NCI-H187 treated with DMSO at 0.1 percent for 48 hours (cell line): ENCODE measurements around the gene SAMM50.

Experiments used
- DNase-seq: peaks from one replicate; lab custom pipeline; 2025; lab: John Stamatoyannopoulos, UW

Gene SAMM50

DNA sequence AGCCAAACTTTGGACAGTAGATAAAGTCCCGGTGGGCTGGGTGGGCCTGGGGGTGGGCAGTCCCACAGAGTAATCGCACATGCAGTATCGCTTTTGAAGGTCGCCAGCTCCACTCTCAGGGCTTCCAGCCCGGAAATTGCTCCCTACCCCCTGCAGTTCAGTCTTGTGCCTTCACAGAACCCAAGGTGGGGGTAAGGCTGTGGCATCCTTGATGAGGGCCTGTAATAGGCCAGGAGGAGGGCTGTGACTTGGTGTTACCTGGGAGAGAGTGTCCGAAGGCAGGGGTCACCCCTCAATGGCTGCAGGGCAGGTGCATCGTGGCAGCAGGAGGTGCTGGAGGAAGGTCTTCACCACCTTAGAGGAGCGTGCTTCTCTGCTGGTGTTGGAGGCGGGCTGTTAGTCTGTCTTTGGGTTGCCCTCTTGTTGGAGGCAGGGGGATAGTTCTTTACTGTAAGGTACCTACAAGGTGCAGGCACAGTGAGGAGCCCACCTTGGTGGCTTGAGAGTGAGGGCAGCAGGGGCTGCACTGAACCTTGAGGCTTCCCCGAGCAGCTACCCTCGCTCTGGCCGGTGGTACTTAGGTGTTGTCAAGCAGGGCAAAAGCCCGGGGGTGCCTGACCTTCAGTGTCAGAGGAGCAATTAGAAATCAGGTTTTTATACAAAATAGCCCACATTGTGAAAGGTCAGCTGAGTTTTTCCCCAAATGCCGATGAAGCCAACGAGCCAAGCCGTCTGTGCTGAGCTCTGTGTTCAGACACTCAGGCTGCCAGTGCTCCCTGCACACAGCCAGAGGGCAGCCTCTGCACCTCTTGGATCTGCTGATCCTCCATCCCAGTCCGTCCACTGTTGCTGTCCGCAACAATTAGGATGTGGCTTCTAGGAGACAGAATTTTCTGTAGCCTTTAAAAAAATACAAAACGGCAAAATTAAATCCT, 21.9 kb downstream of the SAMM50 start:
- DNase-seq = no peak

DNA sequence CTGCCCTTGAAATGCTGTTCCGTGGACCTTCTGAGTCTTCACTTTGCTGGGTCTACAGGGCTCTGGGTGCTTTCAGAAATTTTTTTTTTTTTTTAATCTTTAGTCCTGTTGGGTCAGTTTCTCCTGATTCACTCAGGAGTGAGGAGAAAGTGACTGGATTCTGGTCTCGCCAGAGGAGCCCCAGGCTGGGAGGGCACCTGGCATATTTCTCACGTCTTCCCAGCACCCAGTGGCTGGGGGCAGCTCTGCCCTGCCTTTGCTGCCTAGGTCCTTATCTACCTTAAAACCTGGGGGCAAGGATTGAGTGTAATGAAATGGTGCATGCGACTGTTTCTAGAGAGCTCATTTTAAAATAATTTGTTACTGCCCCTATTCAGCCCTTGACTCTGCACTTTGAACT, 23.3 kb downstream of the SAMM50 start:
- no peak for DNase-seq

DNA sequence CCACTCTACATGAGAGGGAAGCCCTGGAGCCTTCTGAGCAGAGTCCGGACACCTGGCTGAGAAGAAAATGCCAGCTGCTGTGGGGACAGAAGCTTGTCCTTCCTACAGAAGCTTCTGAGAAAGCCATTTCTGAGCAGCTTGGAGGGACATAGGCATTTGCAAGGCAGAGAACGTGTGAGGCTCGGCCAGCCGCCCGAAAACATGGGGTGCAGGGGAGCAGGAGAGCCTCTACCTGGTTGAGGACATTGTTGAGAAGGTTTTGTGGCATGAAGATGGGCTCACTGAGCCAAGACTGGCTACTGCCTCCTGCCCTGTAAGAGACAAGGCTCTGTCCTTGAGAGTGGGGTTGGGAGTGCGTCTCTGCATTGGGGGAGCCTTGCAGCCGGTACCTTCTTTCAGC, 25.3 kb downstream of the SAMM50 start:
- no peak for DNase-seq

DNA sequence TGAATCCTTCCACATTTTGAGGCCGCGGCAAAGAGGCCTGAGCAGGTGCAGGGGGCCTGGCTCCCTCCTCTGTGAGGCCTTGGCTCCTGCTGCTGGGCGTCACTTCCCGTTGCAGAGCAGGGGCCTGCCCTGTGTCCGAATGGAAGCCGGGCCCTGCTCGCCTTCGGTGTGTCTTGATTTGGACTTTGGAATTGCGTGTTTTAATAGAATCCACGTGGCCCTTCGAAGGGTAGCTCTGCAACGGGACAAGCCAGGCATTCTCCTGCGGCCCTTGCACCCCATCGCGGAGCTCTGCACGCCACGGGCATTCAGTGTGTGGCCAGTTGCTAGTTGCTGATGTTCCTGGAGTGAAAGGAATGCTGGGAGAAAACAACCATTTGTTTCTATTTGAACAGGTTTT, 25.8 kb downstream of the SAMM50 start:
- DNase-seq = no peak

DNA sequence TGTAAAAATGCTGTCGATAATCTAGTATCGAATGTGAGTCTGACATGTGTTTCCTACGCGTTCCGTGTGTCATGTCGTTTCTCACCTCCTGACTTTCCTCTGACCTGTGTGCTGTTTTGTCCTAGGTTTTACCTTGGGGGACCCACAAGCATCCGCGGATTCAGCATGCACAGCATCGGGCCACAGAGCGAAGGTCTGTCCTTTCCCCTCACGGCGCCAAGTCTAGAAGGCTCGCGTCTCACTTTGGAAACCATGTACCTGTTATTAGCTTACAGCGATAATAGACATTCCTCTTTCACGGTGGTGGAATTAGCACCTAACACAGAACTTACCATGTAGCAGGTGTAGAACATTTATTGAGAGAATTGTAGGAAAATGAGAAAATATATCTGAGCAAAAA, 28.6 kb downstream of the SAMM50 start:
- DNase-seq = no peak

DNA sequence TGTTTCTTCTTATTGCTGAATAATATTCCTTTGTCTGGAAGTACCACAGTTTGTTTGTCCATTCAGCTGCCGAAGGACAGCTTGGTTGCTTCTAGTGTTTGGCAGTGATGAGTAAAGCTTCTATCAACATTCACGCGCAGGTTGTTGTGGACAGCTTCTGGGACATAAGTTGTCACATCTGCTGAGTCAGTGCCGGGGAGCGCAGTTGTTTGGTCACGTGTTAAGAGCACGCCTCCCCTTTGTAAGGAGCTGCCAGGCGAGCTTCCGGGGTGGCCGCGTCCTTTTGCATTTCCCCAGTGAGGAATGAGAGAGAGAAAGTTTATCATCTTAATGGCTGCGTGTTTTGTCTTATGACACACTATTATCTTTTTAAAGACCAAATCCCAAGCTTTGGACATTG, 30.3 kb downstream of the SAMM50 start:
- DNase-seq = no peak

DNA sequence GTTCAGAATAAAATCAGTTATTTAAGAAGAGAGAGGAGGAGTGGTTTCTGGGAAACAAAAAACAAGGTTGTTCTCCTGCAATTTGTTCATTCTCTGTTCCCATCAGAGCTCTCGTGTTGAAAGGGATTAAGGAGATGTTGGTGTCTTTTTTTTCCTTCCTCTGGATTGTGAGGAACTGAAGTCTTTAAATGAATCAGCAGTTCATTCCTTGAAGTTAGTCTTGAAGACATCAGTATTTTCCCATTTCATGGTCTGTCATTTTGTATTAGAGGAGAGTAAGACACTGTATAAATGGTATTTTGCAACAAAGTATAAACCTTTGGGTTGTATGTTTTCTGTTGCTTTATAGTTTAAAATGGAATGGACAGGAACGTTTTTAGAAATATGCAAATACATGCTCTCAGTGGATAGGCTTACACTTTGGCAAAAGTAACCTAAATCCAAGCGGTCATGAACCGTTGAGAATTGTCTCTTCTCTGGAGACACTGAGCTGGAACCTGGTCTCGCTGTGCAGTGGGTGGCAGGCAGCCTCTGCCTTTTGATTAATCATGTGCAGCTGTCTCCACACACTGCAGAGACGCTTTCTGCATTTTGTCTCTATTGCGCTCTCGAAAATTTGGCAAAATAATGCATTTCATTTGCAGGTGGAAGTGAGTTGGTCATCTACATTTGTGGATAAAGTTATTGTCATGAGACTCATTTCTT, 33.0 kb downstream of the SAMM50 start:
- no peak for DNase-seq

DNA sequence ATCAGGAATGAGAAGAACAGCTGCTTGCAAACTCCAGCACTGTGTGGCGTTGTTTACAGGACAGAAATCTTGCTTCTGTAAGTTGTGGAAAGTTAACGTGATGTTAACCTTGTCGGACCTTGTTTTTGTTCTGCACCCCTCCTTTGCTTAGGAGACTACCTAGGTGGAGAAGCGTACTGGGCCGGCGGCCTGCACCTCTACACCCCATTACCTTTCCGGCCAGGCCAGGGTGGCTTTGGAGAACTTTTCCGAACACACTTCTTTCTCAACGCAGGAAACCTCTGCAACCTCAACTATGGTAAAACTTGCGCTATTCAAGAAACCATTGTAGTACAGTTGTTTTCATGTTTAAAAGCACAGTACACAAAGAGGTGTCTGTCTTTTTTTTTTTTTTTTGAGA, 33.7 kb downstream of the SAMM50 start:
- DNase-seq = no peak

DNA sequence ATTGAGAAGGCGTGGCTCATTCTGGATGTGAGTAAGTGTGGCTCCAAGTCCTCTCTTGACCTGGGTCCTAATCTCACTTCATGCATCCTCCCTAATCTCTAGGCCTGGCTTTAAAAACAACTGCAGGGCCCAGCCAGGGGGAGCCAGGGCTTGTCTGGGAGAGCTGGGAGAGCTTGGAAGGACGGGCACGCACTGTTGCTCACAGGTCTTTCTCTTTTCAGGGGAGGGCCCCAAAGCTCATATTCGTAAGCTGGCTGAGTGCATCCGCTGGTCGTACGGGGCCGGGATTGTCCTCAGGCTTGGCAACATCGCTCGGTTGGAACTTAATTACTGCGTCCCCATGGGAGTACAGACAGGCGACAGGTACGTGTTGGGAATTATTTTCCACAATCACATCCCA, 34.8 kb downstream of the SAMM50 start:
- DNase-seq = no peak

DNA sequence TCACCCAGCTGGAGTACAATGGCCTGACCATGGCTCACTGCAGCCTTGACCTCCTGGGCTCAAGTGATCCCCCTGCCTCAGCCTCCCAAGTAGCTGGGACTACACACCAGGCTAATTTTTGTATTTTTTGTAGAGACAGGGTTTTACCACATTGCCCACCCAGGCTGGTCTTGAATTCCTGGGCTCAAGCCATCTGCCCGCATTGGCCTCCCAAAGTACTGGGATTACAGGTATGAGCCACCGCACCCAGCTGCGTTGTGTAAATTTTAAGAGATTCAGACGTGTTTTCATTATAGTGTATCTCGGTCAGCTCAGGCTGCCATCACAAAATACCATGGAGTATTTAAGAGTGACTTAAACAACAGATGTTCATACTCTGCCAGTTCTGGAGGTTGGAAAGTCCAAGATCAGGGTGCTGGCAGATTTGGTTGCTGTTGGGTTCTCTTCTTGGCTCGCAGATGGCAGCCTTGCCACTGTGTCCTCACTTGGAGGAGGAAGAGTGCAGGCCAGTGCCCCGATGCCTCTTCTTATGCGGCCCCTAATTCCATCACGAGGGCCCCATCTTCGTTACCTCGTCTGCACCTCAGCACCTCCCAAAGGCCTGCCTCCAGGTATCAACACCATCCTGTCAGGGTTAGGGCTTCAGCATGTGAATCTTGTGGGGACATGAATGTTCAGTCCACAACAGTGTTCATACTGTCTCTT, 36.2 kb downstream of the SAMM50 start:
- DNase-seq = no peak

DNA sequence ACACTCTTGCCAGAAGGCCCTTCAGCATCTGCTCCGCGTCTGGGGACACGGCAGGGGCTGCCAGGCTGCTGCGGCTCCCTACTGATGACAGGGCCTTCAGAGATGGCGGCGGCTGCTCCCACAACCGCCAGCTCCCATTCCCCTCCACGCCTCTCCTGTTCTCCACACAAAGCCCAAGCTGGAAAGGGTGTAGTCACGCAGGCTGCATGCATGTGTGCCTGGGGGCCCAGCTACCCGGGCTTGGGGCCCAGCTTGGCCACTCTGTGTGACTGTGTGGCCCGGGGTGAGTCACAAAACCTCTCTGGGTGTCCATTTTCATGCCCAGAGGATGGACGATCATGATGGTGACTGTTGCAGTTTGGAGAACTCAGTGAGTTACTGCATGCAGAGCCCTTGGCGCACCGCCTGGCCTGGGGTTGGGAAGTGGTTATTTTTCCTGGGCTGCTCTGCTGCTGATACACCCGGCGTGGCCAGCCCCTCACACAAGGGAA, 37.1 kb downstream of the SAMM50 start:
- DNase-seq = no peak

DNA sequence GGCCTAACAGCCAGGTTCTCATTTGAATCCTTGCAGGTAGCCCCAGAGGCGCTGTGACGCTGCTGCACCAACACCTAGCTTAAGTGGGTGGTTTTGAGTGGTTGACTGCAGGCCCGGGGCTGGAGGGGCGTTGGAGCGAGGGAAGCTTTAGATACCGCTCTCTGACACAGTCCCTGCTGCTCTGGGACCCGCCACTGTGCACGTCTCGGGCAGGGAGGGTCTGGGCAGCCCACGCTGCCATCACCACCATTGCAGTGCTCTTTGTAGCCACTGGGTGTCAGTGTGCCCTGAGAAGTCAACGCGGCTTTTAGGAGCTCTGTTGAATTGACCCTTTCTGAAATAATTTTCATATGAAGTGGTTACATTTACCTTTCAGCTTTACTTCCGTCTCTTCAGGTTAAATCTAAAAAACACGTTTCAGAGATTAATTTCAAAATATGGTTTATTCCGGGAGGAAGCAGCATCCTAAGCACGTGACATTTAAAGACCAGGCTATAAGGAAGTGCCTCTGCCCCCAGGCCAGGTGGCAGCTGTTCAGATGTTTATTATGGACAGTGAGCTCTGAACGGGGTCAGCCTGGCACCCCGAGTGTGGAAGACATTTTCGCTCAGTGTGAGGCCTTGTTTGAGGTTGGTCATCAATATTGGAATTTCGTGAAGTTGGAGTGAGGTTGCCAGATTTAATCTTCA, 38.0 kb downstream of the SAMM50 start:
- DNase-seq = no peak

DNA sequence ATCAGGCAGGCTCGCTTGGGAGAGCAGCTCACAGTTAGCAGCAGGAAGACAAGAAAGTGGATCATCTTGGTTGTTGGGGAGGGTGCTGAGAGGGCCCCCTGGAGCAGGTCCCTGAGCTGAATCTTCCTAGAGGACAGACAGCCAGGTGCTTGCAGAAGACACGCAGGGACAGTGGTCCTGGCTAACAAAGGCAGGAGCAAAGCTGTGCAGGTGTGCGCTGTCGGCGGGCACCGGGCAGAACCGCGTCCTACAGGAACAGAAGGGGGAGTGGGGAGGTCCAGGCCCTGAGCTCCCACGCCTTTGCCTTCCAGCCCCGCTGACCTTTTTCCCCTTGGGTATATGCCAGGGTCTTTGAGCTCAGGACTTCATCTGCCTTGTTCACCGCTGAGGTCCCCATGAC, 38.8 kb downstream of the SAMM50 start:
- no peak for DNase-seq

DNA sequence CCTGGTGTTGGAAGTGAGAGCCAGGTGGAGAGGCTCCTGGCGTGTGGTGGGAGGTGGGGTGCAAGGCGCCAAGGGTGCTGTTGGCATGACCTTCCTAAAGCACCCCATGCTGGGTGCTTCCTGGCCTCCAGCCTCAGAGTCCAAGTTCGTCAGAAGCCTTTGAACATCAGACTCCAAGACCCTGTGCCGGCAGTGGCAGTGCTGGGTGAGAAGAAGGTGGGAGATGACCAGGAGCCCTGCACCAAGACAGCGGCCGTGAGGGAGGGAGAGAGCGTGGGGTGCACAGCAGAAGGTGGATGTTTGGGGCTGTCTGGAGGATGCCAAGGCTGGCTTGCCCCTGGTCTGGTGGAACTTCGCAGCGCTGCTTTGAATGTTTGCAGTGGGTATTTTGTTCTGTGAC, 39.2 kb downstream of the SAMM50 start:
- DNase-seq = no peak

DNA sequence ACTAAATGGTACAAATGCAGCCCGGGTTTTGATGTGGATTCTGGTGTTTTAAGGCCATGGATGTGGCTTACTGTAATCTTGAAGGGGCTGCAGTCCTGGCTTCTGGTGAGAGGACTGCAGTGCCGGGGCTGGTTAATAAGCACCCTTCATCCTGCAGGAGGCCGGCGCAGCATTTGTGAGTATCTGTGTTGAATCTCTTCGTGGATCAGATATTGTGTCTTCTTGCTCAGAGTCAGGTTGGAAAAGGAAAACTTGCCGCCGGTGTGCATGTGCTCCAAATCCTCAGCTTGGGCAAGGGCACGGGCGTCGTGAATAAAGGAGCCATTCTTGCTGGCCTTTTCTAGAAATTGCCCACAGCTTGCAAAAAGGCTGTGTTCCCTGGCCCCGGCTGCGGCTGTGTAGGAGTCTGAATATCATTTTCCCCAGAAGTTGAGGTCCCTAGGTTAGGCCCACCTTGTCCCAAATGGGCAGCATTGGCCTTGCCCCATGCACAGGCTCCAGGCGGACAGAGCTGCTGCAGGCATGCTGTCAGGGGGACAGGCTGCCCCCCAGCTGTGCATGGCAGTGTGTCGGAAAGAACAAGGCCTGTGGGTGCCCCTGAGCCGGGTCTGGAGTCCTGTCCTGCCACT, 39.9 kb downstream of the SAMM50 start:
- DNase-seq = no peak

DNA sequence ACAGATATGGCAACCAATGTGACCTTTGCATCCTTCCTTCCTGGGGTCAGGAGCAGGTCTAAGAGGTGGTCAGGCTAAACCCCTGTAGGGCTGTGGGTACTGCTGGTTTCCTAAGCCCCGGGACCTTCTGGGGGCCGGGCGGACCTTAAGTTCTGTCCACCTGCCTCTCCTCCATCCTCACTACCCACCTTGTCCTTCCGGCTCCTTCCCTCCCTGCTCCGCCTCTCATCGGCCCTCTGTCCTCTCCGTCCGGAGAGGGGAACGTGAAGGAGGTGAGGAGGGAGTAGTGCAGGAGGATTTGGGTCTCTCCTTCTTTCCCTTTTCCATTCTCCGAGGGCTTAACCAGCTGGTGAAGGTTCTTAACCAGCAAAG, 40.5 kb downstream of the SAMM50 start:
- no peak for DNase-seq

DNA sequence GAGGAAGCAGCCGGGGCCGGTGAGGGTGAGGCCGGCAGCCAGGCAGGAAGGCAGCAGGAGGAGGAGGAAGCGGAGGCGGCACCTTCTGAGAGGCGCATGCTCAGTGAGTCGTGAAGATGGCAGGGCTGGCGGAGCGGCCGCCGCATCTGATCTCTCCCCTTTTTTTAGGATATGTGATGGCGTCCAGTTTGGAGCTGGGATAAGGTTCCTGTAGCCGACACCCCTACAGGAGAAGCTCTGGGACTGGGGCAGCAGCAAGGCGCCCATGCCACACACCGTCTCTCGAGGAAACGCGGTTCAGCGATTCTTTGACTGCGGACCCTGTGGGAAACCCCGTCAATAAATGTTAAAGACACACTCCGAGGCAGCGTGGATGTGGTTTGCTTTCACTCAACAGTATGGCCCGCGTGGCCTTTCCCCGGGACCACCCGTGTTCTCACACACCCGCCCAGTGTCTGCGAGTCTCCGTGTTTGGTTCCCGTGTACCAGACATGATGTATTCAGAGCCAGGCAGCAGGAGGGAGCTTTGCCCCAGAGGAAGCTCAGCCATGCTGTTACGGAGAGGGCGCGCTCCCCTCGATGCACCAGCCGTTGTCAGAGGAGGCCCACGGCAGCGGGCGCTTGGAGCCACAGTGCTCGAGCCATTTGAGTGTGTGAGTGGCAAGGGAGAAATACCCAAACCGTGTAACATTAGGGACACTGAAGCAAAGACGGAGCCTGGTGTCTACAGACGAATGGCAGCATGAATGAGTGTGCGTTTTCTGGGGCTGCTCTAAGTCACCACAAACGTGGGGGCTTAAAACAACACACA, 41.1 kb downstream of the SAMM50 start:
- no peak for DNase-seq

DNA sequence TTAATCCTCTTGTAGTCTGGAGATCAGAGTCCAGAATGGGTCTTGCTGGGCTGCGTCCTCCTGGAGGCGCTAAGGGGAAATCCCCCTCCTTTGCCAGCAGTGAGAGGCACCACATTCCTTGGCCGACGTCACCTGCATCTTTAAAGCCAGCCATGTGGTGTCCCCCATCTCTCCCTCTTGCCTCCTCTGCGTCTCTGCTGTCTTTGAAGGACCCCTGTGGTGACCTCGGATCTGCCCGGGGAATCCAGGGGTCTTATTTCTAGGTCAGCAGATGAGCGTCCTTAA, 41.7 kb downstream of the SAMM50 start:
- DNase-seq = no peak

DNA sequence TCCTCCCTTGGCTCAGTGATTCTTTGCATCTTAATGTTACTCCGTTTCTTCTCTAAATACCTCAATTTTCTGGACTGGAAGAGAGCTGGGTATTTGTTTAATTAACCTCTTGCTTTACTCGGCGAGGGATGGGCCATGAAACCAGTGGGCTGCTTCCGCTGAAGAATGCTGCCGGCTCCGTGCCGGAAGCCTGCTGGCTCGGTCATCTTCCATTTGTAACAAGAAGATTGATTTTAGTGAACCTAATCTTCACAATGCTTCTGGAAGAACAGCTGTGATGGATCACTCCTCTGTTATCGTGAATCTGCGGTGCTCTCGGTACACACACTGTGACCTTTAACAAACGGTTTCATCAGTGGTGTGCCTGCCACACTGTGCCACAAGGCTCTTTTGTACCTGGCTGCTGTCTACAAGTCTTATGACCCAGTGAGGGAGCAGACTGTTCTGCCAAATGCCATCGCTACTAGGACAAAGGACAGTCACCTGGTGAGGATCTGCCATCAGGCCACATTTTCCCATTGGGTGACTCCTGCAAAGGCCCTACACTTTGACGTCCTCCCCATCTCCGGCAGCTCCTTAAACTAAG, 43.5 kb downstream of the SAMM50 start:
- DNase-seq = no peak

DNA sequence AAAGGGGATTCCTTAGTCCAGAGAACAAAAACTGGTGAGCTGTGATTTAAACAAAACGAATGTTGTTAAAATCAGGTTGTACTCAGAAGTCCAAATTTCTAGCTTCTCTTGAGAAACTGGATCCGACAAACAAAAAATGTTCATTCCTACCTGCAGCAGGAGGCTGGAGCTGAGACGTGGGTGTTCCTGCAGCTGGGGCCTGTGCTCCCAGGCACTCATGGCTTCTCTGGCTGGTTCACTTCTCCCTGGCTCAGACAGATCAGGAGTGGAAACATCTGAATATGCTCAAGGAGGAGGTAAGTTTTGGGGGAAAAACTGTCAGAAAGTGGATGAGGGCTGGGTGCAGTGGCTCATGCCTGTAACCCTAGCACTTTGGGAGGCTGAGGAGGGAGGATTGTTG, 44.1 kb downstream of the SAMM50 start:
- no peak for DNase-seq

DNA sequence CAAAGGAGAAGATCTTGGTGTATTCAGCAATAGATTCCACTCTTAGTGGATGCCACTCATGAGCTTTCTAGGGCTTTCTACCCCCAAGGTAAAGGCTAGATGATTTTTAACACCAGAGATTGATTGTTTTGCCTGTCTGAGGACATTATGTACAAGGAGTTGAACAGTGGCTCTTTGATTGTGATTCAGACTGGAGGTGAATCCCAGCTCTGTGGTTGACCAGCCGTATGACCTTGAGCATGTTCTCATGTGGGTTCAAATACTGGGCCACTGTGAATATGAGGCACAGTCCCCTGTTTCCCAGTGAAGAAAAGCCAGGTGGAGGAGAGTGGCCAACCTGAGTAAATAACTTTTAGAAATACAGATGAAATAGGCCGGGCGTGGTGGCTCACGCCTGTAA, 44.9 kb downstream of the SAMM50 start:
- no peak for DNase-seq
